ENCODE data around the gene FAM117B.
"Not testable (repeated sequence)": the region's sequence is repeated elsewhere in the genome, so short reads cannot be mapped to it uniquely, and the experiment has no call there.

Gene FAM117B

DNA sequence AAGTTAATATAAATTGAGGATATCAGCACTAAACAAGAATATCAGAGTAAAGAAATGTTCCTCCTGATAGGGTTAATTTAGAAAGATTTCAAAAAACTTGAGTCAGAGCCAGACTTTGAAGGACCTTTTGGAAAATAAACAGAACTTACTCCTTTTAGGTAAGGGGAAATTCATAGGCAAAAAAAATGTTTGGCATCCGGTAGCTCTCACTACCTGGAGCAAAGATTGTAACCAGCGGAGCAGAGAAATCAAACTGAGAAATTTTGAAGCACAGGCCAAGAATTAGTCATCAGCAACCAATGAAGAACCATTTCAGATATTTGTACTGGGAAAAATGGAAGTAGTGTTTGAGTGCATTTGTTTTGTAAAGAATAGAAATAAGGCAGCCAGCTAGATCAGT is 123.8 kb downstream of the FAM117B start:
- DNase-seq (ENCODE audit: low read depth), result no peak

DNA sequence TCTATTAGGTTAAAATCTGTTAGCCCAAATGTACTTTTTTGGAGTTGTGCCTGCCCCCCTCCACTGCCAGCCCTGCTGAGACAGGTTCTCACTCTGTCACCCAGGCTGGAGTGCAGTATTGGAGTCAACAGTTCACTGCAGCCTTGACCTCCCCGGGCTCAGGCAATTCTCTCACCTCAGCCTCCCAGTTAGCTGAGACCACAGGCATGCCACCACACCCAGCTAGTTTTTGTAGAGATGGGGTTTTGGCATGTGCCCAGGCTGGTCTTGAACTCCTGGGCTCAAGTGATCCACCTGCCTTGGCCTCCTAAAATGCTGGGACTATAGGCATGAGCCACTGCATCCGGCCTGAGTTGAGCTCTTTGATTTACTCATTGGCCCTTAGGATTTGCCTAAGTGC is 126.1 kb downstream of the FAM117B start:
- DNase-seq (ENCODE audit: low read depth), result no peak

DNA sequence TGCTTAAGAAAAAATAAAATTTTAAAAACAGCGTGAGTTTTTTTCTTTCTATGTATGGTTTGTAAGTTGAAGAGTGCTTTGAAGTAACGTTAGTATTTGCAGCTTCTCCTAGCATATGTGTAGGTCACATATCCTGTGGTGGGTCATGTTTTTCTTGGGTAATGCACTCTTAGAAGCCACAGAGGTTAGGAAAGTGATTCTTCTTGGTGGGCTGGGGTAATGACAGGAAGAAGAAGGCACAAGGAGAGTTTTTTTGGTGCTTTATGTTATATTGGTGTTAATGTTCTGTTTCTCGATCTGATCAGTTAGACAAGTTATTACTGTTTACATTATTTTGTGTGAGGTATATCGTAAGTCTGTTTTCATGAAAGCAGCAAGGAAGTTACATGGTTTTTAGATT is 127.8 kb downstream of the FAM117B start:
- DNase-seq (ENCODE audit: low read depth), result no peak

DNA sequence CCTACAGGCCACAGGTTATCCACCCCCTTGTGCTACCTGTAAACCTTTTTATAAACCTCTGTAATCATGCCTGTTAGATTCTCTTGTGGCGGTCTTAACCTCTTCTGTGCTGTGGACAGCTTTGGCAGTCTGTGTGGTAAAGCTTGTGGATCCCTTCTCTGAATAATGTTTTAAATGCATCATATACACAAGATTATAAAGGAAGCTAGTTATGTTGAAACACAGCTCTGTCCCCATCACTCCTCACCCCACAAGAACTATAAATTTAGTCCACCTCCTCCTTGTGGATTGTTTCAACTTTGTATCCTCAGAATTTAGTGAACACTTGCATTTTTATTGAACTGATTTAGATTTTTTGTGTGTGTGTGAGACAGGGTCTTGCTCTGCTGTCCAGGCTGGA is 129.1 kb downstream of the FAM117B start:
- DNase-seq (ENCODE audit: low read depth), result no peak

DNA sequence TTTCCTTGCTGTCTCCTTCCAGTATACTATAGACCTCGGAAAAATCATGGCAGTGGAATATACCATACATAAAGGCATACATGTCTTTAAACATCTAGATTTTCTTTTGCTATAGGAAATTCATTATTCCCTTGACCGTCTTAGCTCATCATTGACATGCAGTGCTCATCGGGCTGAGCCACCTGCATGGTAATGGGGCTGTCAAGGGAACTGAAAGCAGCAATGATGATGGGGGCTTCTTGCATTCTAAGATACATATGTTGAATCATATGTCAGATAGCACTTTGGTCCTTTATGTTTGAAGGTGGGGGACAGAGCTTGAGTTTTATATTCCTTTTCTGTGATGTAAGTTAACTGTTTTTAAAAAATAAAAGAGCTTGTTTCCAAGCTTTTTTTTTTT is 130.2 kb downstream of the FAM117B start:
- DNase-seq (ENCODE audit: low read depth), result no peak

DNA sequence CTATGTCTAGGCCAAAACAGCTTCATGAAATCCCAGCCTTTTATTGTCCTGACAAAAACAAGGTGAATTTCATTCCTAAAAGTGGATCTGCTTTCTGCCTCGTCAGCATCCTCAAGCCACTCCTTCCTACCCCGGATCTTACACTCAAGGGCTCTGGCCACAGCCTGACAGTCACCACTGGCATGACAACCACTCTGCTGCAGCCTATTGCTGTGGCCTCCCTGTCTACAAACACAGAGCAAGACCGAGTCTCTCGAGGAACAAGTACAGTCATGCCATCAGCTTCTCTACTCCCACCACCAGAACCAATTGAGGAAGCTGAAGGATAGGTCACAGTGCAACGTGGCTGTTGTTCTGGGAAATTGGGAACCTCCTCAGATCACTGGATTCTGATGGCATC is 130.7 kb downstream of the FAM117B start:
- DNase-seq (ENCODE audit: low read depth), result no peak

DNA sequence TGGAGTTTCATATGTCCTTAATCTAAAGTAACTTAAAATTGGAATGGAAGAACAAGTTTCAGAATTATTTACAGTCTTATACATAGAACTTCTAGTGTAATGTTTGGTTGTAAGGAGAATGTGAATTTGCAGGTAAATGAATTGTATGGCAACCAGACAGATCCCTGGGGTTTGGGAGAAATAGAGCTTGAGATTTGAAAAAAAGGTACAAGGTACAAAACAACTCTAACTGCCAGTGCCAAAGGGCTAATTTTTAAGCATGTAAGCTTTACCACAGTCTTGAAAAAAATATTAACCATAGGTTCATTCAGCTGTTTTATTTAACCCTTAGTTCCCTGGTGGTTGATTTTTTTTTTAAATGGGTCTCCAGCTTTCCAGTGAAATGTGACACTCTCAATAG is 133.5 kb downstream of the FAM117B start:
- DNase-seq (ENCODE audit: low read depth), result no peak

DNA sequence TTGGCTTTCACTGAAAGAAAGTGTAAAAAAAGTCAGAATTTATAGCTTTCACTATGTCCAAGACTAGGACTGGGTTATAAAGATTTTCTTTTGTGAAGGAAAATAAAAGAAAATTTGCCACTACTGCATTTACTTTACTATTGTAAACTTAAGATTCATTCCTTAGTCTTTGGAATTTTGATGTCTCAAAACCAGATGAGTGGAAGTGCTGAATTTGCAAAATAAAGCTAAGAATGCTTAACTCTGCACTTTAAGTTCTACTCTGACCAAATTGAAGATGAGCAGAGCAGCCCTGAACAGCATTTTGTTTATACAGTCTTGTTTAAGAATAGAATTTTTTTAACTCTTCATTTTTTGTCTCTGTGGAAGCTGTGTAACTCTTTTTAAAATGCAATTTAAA is 134.4 kb downstream of the FAM117B start:
- no peak for DNase-seq (ENCODE audit: low read depth)

DNA sequence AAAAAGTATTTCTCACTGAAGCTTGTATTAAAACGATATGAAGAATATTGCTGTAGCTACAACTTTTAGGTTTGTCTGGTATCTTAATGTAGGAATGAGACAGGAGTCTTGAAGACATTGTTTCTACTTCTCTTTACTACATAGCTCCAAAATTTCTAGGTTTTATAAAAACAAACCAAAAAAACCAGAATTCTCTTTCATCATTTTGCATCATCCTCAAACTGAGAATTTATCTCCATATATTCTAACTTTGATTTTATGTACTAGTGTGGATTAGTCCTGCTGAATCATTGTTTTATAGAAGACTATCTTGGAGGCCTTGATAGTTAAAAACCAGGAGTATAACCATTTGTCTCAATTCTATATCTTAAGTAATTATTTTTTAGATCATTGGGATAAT is 136.6 kb downstream of the FAM117B start:
- DNase-seq (ENCODE audit: low read depth), result no peak

DNA sequence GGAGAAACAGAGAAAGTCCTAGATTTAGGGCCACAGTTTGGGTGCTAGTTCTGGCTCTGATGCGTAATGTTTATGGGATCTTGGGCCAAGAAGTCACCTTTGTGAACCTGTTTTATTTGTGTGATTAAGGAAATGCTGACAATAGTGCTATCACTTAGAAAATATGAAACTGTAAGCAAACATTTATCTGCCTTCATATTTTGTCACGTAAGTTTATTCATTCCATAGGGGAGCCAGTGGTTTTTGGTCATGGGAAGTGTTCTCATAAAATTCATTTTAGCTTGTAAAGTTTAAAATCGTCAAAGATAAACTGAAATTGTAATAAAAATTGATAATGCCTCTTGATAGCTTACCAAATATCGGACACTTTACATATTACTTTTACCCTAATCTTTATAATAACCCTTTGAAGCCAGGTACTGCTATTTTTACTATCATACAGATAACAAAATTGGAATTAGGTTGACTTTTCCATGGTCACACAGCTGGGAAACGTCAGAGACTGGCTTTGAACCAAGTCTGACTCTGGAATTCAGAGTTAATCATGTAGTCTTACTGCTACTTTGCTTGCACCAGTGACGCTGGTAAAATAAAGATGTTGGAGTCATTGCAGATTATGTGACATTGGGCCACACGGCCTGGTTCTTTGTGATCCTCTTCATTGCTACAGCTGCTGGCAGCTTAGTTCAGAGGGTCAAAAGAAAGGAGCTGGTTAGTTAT is 137.1 kb downstream of the FAM117B start:
- DNase-seq (ENCODE audit: low read depth), result no peak

DNA sequence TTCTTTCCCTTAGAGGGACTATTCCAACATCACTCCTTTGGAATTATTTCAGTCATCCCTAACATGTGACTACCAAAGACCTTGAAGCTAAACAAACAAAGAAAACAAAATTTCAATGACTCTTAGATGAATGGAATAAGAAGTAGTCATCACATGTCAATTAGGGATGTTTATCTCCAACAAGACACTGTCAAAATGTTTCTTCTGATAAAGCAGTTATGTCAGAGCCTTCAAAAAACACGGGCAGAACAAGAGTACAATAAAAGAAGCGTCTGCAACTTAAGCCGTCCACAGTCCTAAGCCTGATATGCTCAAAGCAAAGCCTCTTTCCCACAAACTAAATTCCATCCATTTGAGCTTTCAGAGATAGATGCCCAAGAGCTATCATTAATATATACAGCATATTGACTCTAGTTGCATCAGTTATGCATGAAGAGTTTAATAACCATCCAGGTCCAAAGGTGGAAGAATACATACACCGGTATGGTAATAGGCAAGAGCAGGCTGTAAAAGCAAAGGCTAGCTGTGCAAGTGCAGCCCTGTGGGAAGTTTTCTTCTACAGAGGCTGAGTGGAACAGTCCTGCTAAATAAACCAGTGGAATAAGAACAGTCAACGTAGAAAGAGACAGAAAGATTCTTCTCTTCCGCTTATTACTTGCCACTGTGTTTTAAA is 138.7 kb downstream of the FAM117B start:
- DNase-seq (ENCODE audit: low read depth), result no peak

DNA sequence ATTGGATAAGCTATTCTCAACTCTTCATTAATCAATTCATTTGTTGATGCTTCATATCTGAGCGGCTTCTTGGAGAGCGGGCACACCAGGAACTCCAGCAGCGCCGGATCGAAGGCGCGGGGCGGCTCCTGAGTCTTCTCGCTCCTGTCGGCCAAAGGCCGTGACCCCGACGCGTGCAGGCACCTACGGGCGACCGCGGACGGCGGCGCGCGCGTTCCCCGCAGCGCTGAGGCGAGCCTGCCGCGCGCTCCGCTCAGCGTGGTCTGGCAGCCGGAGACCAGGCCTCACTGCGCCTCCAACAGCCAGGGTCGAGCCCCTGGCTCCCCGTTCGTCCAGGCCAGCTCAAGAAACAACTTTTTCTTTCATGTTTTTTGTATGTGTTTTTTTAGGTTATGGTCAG is 139.3 kb downstream of the FAM117B start:
- no peak for DNase-seq (ENCODE audit: low read depth)

DNA sequence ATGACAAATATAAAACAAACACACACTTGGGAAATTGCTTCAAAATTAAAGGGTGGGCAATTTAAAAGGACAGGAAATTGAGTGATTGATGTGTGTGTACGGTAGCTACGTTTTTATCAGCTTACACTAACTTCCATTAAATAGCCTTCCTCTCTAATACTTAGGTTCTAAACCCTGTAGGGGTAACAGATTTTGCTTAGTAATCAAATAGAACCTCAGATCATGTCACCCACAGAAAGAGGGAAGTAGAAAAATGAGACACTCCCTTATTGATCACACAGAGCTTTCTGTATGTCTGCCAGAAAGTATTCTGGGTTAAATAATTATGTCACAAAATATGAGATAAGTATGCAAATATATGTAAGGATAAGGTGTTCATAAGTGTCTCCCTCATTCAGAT is 143.4 kb downstream of the FAM117B start:
- no peak for DNase-seq (ENCODE audit: low read depth)

DNA sequence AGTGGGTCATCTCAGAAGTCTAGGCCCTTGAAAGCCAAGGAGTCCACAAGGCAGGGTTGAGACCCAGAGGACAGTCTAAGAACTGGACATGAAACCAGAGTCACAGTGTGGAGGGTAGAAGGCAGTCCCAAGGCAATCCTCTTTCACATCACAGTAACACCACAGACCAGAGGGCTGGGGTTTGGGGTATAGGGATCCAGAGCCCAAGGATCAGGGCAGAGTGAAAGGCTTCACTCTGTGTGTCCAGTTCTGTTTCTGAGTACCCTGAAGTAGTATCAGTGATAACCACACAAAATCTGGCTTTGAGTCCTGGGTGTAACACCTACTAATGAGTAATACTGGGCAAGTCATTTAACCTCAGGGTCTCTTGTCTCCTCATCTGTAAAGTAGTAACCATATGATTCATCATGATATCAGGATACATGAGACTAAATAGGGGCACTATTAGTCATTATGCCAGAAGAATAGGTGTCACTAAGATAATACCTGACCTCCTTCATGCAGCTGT is 145.8 kb downstream of the FAM117B start:
- no peak for DNase-seq (ENCODE audit: low read depth)

DNA sequence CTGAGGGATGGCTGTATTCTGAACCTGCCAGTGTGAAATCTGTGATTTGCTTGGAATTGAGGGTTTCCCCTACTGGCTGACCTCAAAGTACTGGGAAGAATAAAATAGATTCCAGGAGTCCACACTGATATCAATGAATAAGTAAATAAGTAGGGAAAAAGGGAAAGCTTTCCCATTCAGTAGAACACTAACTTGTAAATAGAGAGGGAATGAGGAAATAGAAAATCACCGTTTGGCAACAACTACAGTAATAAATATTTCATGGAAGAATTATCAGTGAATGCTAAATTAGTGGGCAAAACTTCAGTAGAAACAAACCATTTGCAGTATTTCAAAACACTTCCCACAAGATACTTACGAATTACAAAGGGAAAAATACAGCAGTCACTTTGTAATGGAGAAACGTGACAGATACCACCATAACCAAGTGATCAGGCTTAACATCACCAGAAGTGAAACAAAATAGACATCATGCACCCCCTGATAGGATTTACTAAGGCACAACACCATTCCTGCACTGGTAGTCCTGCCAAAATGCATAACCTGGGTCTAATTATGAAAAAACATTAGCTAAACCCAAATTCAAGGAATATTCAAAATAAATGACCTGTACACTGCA is 148.3 kb downstream of the FAM117B start:
- no peak for DNase-seq (ENCODE audit: low read depth)

DNA sequence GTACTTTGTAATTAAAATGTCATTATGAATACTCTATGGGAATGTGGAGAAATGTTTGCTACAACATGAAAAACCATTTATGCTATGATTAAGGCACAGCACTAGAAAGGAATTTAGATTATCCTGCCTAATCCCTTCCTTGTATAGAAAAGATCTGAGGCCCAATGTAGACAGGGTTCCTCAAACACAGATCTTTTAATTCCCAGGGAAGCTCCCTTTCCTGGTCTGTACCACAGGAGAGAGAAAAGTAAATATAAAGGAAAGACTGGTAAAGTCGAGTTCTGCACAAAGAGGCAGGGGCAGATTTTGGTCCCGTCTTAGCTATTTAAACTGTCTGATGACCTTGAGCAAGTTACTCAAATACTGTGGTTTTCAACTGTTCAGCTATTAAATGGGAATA is 152.1 kb downstream of the FAM117B start:
- no peak for DNase-seq (ENCODE audit: low read depth)

DNA sequence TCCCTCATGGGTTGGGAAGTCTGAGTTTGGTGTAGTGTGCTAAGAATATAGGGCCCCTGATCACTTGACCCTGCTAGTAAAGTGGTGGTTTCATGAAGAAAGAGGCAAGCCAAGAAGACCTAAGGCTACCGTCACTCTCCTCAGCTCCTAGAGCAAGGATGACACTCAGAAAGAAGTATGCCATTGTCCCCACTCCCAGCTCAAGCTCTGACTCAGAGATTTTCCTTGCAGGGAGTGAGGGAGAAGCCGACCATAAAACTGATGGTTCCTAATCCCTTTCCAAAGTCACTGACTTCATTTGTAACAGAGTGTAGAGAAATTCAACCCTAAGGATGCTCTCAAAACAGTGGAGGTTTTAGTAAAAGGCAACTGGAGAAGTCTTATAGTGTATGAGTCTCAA is 155.9 kb downstream of the FAM117B start:
- no peak for DNase-seq (ENCODE audit: low read depth)

DNA sequence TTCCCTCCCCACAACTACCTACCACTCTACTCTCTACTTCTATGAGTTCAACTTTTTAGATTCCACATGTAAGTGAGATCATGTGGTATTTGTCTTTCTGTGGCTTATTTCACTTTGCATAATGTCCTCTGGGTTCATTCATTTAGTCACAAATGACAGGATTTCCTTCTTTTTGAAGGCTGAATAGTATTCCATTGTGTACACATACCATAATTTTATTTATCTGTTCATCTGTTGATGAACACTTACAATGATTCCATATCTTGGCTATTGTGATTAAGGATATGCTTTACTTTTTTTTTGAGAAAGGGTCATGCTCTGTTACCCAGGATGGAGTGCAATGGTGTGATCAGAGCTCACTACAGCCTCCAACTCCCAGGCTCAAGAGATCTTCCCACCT is 163.2 kb downstream of the FAM117B start:
- DNase-seq (ENCODE audit: low read depth), result no peak

DNA sequence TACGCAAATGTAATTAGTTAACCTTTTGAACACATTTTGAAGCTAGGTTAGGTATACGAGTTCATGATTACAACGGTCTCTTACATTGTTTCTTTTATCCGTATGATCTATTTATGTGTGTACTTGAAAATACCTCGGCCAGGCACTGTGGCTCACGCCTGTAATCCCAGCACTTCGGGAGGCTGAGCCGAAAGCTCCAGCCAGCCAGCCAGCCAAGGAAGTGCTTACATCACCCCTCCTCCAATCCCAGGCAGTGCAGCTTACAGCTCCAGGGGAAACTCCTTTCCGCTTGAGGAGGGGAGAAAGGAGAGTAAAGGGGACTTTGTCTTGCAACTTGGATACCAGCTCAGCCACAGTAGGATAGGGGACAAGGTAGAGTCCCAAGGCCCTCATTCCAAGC is 171.1 kb downstream of the FAM117B start:
- DNase-seq (ENCODE audit: low read depth), result not testable (repeated sequence)

DNA sequence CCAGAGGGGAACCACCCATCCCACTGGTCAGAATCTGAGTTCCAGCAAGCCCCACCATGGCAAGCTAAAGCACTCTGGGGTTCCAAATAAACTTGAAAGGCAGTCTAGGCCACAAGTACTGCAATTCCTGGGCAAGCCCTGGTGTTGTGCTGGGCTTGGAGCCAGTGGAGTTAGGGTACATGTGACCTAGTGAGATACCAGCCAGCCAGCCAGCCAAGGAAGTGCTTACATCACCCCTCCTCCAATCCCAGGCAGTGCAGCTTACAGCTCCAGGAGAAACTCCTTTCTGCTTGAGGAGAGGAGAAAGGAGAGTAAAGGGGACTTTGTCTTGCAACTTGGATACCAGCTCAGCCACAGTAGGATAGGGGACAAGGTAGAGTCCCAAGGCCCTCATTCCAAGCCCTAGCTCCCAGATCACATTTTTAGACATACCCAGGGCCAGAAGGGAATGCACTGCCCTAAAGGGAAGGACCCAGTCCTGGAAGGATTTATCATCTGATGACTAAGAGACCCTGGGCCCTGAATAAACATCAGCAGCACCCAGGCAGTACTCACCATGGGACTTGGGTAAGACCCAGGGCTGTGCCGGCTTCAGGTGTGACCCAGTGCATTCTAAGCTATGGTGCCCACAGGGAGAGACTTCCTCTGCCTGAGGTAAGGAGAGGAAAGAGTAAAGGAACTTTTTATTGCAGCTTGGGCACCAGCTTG is 172.8 kb downstream of the FAM117B start:
- not testable (repeated sequence) for DNase-seq (ENCODE audit: low read depth)

DNA sequence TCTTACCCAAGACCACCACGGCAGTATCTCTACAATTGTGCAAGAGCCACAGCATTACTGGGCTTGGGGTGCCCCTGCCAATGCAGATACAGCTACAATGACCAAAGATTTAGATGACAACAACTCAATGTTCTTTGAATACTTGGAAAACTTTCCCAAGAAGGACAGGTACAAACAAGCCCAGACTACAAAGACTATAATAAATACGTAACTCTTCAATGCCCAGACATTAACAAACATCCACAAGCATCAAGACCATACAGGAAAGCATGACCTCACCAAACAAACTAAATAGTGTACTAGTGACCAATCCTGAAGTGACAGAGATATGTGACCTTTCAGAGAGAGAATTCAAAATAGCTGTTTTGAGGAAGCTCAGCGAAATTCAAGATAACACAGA is 174.0 kb downstream of the FAM117B start:
- no peak for DNase-seq (ENCODE audit: low read depth)

DNA sequence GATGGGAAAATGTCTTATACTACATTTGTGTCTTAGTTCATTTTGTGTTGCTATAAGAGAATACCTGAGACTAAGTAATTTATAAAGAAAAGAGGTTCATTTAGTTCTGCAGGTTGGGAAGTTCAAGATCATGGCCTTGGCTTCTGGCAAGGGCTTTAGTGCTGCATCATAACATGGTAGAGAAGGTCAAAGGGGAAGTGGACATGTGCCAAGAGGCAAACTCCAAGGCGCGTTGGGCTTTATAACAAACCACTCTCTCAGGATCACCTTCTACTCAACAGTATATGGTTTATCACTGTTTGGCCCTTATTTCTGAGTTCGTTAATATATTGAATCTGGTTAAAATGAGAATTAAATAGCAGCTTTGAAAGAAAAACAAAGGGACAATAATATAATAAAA is 178.6 kb downstream of the FAM117B start:
- DNase-seq (ENCODE audit: low read depth), result no peak

DNA sequence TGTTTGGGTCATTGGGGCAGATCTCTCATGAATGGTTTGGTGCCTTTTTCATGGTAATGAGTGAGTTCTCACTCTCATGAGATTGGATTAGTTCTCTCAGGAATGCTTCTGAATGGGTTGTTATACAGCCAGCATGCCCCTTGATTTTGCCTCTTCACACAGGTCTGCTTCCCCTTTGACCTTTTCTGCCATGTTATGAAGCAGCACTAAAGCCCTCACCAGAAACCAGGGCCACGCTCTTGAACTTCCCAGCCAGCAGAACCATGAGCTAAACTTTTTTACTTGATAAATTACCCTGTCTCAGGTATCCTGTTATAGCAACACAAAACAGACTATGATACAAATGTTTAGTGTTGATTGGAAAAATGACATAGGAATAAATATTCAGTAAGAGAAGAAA is 179.5 kb downstream of the FAM117B start:
- DNase-seq (ENCODE audit: low read depth), result no peak
